Coronary artery (tissue), 2 donors: ENCODE results near the gene PRPF18.

Source experiments
- DNase-seq: peaks from one replicate; pipeline ENCODE4 v3.0.0-alpha.2; 2017; ENCODE audit warnings: low spot score
- H3K27ac ChIP-seq, 2 donors: fragments of 200-600 bp; sonication (generic); one replicate each; pipeline ENCODE4 v1.5.1; 2016 to 2019
- H3K4me3 ChIP-seq: fragments of 200-600 bp; sonication (generic); 2 replicates; pipeline ENCODE4 v1.5.1; 2016; ENCODE audit warnings: mild to moderate bottlenecking, moderate library complexity
- CTCF ChIP-seq: fragments of 200-600 bp; sonication (generic); IDR thresholded peaks from one replicate; pipeline ENCODE4 v1.5.1; 2019; ENCODE audit warnings: antibody characterized with exemption

PRPF18 gene

GRCh38 chr10:13617116-13617515 lies 30.4 kb downstream of the PRPF18 start:
- TF ChIP-seq CTCF, result no peak
- no peak for DNase-seq
- H3K27ac ChIP-seq, result no peak overlapping the region
- H3K4me3 ChIP-seq, result no peak overlapping the region

GRCh38 chr10:13621931-13622330 lies 35.2 kb downstream of the PRPF18 start:
- no peak for DNase-seq

GRCh38 chr10:13624630-13625029 lies 37.9 kb downstream of the PRPF18 start:
- DNase-seq, result no peak
- TF ChIP-seq CTCF, result no peak
- H3K27ac ChIP-seq, result no peak overlapping the region

More at GRCh38 chr10:13621931-13622330, 35.2 kb downstream of the PRPF18 start:
- H3K4me3 ChIP-seq, result no peak overlapping the region
- H3K27ac ChIP-seq, result no peak overlapping the region
- no peak for TF ChIP-seq CTCF

GRCh38 chr10:13627459-13628310 lies 40.9 kb downstream of the PRPF18 start:
- TF ChIP-seq CTCF, result no peak
- no peak for DNase-seq
- no peak overlapping the region for H3K4me3 ChIP-seq
- no peak overlapping the region for H3K27ac ChIP-seq

More at GRCh38 chr10:13624630-13625029, 37.9 kb downstream of the PRPF18 start:
- no peak overlapping the region for H3K4me3 ChIP-seq

GRCh38 chr10:13628661-13629060 lies 41.9 kb downstream of the PRPF18 start:
- H3K27ac ChIP-seq, result no peak overlapping the region
- no peak for TF ChIP-seq CTCF
- DNase-seq, result no peak
- no peak overlapping the region for H3K4me3 ChIP-seq

GRCh38 chr10:13629116-13629515 lies 42.4 kb downstream of the PRPF18 start:
- Histone ChIP-seq H3K27ac (no peak overlapping the region), H3K4me3 (no peak overlapping the region)
- TF ChIP-seq CTCF, result no peak
- no peak for DNase-seq

- H3K4me3 ChIP-seq, result no peak overlapping the region
- no peak overlapping the region for H3K27ac ChIP-seq
- TF ChIP-seq CTCF, result no peak
- DNase-seq, result no peak
Observed at GRCh38 chr10:13630231-13630630, 43.5 kb downstream of the PRPF18 start.
